Upper lobe of right lung (tissue), 1 donor: ENCODE measurements around the gene DOCK6. TPM values are rescaled to one million over a fixed set of nuclear protein-coding genes. Genes with fewer than 3 reads are reported as not detected.

Source experiments
- ATAC-seq: fragments of 200-7000 bp; cut with Tn5 transposase; one replicate; pipeline ENCODE4 v1.9.1; 2020; ENCODE audit warnings: mild to moderate bottlenecking, moderate library complexity
- DNase-seq: peaks from one replicate; pipeline ENCODE4 v3.0.0-alpha.2; 2020
- H3K27ac ChIP-seq: fragments of 200-600 bp; one replicate; pipeline ENCODE4 v1.8.0; 2022
- H3K27me3 ChIP-seq: fragments of 200-600 bp; one replicate; pipeline ENCODE4 v1.8.0; 2022; ENCODE audit warnings: mild to moderate bottlenecking
- H3K36me3 ChIP-seq: fragments of 200-600 bp; one replicate; pipeline ENCODE4 v1.8.0; 2022
- H3K4me1 ChIP-seq: fragments of 200-600 bp; one replicate; pipeline ENCODE4 v1.8.0; 2022
- H3K4me3 ChIP-seq: fragments of 200-600 bp; one replicate; pipeline ENCODE4 v1.8.0; 2022; ENCODE audit warnings: mild to moderate bottlenecking
- H3K9me3 ChIP-seq: fragments of 200-600 bp; one replicate; pipeline ENCODE4 v1.8.0; 2022
- intact Hi-C: fragments of 100-400 bp; cut with DNase I; formaldehyde crosslinking; loops from one replicate; pipeline ENCODE4 v1.11.0; 2022
- total RNA-seq: library from RNA; stranded (reverse); fragmentation: NEBNext Ultra II Directional; extraction: Animal tissue kit (Norgen Biotek cat#: 25700); gene quantifications from one replicate; pipeline ENCODE4 v1.2.1, GENCODE V29; 2021
- TF ChIP-seq, protein P1 (sequence below): fragments of 200-600 bp; IDR thresholded peaks from one replicate; pipeline ENCODE4 v1.8.0; 2022; ENCODE audit warnings: antibody characterized with exemption
- donor health status: DM: no; HTN: yes; CAD: no; lungs with severe emphysema.

DOCK6 gene
- total RNA-seq, 1 donor from 2014 or later: 138 TPM

DNA sequence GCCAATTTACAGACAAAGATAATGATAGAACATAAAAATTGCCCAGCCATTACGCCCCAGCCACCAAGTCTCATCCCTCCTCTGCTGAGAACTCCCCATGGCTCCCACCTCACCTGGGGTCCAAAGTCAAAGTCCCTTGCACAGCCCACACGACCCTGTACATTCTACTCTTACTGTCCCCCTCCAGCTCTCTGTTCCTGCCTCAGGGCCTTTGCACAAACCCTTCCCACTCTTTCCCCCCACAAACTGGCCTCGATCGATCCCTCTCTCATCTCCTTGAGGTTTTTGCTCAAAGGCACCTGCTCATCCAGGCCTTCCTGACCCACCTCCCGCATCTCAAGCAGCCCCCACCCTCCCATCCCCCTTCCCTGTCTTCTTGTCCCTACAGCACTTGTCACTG lies 1.3 kb downstream of the DOCK6 start:
- intact Hi-C loops: no loop called here
- TF ChIP-seq, protein P1, sequence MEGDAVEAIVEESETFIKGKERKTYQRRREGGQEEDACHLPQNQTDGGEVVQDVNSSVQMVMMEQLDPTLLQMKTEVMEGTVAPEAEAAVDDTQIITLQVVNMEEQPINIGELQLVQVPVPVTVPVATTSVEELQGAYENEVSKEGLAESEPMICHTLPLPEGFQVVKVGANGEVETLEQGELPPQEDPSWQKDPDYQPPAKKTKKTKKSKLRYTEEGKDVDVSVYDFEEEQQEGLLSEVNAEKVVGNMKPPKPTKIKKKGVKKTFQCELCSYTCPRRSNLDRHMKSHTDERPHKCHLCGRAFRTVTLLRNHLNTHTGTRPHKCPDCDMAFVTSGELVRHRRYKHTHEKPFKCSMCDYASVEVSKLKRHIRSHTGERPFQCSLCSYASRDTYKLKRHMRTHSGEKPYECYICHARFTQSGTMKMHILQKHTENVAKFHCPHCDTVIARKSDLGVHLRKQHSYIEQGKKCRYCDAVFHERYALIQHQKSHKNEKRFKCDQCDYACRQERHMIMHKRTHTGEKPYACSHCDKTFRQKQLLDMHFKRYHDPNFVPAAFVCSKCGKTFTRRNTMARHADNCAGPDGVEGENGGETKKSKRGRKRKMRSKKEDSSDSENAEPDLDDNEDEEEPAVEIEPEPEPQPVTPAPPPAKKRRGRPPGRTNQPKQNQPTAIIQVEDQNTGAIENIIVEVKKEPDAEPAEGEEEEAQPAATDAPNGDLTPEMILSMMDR: no peak
- Histone ChIP-seq H3K27me3 (no peaks in the 10 kb centered on the region), H3K4me3 (peak overlapping the region; percentile 80), H3K36me3 (no peaks in the 10 kb centered on the region), H3K27ac (peak overlapping the region; percentile 86), H3K4me1 (peaks cover 18% of the 10 kb centered on the region), H3K9me3 (no peaks in the 10 kb centered on the region)
- no peak for ATAC-seq
- no peak for DNase-seq

DNA sequence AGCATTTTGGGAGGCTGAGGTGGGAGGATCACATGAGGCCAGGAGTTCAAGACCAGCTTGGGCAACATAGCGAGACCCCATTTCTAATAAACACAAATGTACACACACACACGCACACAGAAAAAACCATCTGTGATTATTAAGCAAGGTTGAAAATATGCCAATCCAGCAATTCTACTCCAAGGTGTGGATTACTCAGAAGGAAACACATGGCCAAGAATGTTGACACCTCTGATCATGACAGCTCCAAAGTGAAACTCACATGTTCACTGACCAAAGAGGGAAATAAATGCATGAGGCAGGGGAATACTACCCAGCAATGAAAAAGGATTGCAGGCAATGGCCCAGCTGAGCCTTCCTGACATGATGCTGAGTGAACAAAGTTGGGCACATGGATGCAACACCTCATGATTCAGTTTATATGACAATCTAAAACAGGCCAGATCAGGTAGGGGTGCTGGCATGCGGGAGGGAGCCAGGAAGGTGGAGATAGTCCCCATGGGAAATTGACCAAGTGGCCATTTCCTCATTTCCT lies 4.4 kb downstream of the DOCK6 start:
- no peaks in the 10 kb centered on the region for H3K27me3 ChIP-seq
- DNase-seq: no peak
- H3K9me3 ChIP-seq: no peaks in the 10 kb centered on the region
- H3K36me3 ChIP-seq: no peaks in the 10 kb centered on the region
- no peak for ATAC-seq
- H3K4me1 ChIP-seq: peaks cover 19% of the 10 kb centered on the region
- no peak overlapping the region for H3K27ac ChIP-seq
- intact Hi-C loops: no loop called here
- TF ChIP-seq, protein P1: no peak
- H3K4me3 ChIP-seq: no peak overlapping the region

DNA sequence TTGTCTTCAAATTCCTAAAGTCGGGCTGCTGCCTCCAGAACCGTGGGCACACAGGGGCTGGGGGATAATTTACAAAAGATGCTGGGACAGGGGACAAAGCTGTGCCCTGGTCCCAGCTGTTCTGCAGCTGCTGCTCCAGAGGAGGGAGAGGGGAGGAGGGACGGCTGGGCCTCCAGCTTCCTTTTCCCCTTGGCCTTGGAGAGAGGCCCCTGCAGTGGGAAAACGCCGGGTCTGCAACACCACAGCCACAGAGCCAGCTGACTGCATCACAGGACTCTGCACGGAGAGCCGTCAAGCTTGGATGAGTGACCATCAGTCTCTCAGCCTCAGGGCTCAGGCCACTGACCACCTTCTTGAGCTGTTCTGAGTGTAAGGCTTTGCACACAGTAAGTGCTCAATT lies 6.1 kb downstream of the DOCK6 start:
- no peaks in the 10 kb centered on the region for H3K27me3 ChIP-seq
- H3K9me3 ChIP-seq: no peaks in the 10 kb centered on the region
- H3K27ac ChIP-seq: no peak overlapping the region
- DNase-seq: no peak
- intact Hi-C loops: no loop called here
- ATAC-seq: peak; percentile 42
- H3K4me1 ChIP-seq: peaks cover 19% of the 10 kb centered on the region
- TF ChIP-seq, protein P1: no peak
- peaks cover 15% of the 10 kb centered on the region for H3K36me3 ChIP-seq
- no peak overlapping the region for H3K4me3 ChIP-seq

DNA sequence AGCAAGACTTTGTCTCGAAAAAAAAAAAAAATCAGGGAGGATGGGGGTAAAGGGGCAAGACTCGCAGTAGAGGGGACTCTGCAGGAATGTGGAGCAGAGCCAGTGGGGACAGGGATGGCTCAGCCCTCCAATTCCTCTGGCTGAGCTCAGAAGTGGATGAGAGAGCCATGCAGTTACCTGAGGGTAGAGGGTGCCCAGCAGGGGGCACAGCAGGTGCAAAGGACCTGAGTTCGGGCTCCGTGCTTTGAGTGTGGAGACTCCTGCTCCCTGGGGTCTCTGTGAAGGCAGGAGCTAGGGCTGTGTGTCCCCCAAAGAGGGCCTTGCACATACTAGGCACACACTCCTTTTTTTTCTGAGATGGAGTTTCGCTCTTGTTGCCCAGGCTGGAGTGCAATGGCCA lies 7.7 kb downstream of the DOCK6 start:
- TF ChIP-seq, protein P1: peak; percentile 12
- no peak overlapping the region for H3K4me3 ChIP-seq
- no peaks in the 10 kb centered on the region for H3K9me3 ChIP-seq
- H3K36me3 ChIP-seq: peaks cover 26% of the 10 kb centered on the region
- no peaks in the 10 kb centered on the region for H3K27me3 ChIP-seq
- DNase-seq (no peak), ATAC-seq (no peak)
- H3K27ac ChIP-seq: no peak overlapping the region
- intact Hi-C loops: no loop called here
- H3K4me1 ChIP-seq: peaks cover 19% of the 10 kb centered on the region

DNA sequence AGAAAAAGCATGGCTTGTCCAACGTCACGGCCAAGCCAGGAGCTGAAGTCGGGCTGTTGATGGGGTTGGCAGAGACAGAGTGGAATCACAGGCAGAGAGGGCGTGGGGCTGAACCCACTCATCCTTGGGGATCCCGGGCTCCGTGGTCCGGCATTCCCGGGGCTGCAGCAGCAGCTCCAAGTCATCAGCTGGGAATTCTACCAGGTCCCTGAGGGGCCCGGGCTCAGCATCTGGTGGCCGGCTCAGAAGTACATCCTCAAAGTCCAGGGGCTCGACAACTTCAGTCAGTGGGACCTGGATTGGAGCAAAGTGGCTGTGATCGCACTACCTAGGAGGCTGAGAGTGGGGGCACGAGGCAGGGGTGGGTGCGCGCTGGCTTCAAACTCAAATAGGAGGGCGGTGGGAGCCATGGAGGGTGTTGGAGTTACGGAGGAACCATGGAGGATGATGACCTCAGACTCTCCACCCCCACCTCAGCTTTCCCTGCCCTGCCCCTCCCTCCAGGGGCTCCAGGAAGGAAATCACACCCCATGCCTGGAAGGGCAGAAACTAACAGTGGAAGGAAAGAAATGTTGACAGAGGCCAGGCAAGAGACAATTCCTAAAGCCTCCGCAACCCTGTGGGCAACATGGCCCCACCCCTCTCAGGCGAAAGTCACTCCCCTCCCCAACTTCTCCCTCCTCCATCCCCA lies 9.5 kb downstream of the DOCK6 start:
- H3K4me3 ChIP-seq: no peak overlapping the region
- TF ChIP-seq, protein P1: no peak
- no peaks in the 10 kb centered on the region for H3K27me3 ChIP-seq
- no peak for DNase-seq
- intact Hi-C loops: no loop called here
- H3K4me1 ChIP-seq: peaks cover 25% of the 10 kb centered on the region
- H3K9me3 ChIP-seq: no peaks in the 10 kb centered on the region
- peak overlapping the region; percentile 66 for H3K27ac ChIP-seq
- peak; percentile 46 for ATAC-seq
- H3K36me3 ChIP-seq: peaks cover 40% of the 10 kb centered on the region
